NCI-H2107 treated with DMSO at 0.1 percent for 48 hours (cell line): ENCODE results near the gene PIWIL1.

Source experiments
- DNase-seq: peaks from one replicate; lab custom pipeline; 2025; ENCODE audit not compliant: unreplicated experiment; lab: John Stamatoyannopoulos, UW

PIWIL1 gene

DNA sequence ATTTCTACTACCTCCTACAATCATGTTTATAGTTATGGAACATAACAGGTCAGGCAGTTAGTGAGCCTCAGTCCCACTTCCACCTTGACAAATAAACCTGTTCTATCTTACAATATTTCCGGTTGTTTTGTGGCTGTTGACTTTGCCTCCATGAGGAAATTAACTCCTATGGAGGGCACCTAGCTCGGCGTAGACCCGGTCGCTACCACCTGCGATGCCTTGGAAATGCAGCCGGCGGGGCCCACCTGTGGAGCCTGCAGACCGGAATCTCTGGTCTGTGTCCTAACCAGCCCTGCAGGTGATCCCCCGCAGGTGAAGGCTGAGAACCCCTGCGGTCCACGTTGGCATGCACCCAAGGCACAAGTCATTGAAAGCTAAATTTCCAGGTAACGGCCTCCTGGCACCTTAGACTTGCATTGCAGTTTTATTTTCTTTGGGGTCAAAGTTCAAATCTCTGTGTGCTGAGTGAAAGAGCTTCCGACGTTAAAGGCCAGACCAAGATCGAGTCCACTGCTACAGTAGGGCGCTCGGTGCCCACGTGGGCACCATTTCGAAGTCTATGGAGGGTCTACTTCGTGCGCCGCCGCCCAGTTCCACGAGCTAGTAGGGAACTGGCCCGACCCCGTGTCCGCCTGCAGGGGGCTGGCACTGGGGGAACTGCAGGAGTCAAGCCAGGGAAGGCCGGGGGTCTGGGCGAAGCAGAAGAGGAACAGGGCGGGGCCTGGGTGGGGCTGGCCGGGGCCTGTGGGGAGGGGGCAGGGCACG is 782 bp upstream of the PIWIL1 start:
- peak; percentile 36 for DNase-seq

DNA sequence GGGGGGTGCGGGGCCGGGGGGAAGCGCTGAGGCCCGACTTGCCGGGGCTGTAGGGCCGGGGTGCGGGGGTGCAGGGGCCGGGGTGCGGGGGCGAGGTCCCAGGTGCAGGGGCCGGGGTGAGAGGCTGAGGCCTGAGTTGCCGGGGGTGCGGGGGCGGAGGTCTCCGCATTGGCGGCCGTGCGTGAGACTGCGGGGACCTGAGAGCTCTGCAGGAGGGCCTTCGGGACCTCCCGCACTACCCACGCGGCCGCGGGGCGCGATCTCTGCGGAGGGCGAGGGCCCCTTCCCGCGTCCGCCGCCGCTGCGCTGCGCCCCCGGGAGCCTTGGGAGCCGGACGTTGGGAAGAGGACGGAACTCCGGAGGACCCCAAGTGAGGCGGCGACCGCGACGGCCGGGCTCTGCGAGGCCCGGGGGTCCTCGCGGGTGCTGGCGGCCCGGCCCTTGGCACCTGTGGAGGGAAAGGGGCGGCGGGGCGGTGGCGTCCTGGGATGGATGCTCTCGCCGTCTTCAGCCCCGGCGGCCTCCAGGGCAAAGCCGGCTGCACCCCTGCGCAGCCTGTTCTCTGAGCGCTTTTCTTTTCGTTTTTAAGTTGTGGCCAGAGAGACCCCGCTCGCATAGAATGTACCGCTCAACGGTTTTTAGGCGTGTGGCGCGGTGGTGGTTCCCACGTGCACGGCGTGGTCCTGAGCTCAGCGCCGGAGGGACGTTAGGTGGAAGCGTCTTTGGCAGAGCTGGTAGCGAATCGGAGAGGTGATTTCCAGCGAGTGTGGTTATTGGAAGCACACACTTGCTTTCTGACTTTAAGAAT is 1.3 kb downstream of the PIWIL1 start:
- no peak for DNase-seq

DNA sequence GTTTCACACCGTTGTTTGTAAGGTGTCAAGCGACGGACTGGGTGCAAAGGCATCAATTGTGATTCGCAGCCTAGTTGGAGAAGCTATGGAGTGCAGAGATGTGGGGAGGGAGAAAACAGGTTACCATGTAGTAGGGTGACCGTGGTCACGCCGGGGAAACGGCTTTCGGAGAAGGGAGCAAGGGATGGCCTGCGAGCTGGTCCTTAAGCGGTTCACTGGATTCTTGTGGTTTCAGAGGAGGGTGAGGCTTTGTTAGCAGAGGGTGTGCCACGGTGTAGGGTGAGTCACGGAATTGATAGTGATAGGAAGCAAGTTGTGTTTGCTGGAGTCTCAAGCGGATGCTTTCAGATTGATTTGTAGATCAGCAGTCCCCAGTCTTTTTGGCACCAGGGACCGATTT is 2.3 kb downstream of the PIWIL1 start:
- DNase-seq, result peak; percentile 8

DNA sequence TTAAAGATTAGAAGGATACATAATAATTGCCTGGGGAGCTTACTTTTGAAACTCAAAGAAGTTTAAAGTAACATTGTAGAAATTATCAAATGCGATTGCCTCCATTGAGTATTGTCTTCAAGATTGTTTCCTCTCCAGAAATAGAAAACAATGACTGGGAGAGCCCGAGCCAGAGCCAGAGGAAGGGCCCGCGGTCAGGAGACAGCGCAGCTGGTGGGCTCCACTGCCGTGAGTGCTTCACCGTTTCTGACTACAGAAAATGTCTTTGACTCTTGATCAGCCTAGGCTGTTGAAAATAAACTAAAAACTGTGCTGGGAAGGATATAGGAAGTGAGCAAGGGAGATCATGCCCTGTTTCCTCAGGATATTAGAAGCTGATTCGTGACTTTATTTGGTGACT is 4.8 kb downstream of the PIWIL1 start:
- DNase-seq, result no peak

DNA sequence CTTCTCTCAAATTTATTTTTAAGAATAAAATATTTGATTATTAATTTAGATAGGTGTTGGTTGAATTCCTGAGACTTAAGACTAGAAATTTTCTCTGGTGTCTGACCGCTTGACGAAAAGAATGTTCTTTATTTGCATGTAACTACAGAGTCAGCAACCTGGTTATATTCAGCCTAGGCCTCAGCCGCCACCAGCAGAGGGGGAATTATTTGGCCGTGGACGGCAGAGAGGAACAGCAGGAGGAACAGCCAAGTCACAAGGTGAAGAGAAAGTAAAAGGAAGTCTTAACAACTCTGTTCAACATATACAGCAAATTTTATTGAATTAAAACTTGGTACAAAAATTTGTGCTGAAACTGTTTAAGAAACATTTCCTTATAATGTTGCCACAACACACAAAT is 5.2 kb downstream of the PIWIL1 start:
- DNase-seq, result no peak

DNA sequence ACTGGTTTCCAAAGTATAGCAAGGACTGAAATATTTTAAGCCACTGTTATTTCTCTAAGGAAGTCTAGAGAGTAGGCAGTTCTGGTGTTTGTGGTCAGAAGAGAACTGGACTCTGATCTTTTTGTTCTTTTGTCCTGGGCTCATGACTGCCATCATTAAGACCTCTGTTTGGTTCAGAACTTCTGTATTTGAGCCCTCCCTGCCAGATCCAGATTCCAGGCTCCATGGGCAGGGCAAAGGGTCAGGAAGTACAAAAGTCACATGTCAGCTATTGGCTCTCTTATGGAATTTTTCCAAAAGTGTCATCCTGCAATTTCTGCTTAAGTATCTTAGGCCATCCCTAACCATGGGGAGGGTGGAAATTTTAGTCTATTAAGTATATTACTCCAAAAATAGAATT is 6.8 kb downstream of the PIWIL1 start:
- no peak for DNase-seq

DNA sequence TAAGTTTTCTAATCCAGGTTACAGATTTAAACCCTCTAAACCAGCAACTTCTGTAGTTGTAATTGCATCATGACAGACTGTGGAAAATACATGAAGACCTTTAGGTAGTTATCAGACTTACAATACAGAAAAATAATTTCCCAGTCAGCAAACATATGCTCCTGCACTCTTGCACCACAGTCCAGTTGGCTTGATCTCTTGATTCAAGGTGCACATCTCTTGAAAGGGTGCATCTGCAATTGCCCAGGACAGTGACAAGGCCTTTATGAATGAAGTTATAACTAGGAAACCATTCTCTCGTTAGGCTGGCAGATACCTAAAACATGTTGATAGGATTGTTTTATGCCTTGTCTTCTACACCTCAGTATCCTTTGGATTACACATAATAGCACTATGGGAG is 7.6 kb downstream of the PIWIL1 start:
- DNase-seq, result no peak

DNA sequence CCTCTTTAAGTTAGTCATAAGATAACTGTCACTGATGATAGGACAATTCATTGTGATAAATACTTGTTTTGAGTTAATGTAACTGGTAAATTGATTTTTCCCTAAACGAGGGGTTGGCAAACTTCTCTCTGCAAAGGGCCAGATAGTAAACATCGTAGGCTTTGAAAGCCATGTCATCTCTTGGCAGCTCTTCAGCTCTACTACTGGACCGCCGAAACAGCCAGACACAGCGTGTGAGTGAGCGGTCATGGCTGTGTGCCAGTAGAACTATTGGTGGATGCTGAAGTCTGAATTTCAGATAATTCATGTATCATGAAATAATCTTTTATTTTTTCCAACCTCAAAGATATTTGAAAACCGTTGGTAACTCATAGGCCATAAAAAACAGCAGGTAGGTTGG is 9.9 kb downstream of the PIWIL1 start:
- DNase-seq, result no peak

DNA sequence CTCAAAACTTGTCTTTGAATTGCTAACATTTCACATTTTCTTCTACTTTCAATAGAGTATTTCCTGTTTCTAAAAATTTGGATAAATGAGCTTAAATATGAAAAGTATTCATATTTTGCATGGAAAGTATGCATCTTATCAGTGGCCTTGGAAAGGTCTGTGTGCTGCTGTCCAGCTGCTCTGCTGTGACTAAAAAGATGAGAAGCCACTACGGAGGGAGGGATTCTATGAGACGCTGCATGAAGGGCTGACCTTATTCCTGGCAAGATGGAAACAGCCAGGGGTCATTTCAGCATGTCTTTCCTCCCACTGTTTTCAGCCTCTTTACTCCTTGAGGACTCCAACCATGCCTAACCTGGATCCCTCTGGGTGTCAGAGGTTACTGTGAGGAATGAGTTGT is 13.0 kb downstream of the PIWIL1 start:
- no peak for DNase-seq

DNA sequence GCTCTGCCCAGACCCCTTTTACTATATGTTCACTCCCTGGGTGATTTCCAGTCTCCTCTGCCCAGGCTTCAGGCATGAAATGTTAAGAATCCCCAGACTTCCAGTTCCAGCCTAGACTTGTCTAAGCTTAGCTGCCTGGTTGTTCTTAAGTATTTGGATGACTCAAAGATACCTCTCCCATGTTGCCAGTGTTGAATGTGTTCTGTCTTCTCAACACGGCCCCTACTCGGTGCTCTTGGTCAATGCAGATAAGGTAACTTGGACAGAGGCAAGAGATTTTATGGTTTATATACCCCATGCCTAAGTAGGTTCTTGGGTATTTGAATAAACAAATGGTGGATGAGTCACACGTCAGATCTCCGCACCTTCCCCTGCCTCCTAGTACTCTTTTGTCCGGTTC is 13.6 kb downstream of the PIWIL1 start:
- DNase-seq, result no peak

DNA sequence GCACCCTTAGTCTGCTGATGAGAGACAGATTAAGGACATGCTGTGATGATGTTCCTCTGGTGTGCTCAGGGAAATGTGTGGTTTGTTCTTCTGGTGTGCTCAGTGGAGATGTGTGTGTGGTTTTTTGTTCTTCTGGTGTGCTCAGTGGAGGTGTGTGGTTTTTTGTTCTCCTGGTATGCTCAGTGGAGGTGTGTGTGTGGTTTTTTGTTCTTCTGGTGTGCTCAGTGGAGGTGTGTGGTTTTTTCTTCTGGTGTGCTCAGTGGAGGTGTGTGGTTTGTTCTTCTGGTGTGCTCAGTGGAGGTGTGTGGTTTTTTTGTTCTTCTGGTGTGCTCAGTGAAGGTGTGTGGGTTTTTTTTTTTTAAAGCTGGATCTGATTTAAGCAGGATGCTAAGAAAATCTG is 15.4 kb downstream of the PIWIL1 start:
- no peak for DNase-seq

DNA sequence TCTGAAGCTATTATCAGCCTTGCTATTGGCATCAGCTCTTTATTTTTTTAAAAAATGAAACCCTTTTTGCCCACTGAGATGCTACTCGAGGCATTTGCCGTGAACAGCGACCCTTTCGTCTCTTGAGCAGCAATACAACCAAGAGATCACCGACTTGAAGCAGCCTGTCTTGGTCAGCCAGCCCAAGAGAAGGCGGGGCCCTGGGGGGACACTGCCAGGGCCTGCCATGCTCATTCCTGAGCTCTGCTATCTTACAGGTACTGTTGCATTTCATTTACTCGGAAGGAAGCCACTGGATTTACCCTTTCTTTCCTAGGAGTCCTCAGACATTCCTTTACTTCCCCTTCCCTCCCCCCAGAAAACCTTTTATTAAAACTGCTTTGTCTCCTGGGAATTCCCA is 16.7 kb downstream of the PIWIL1 start:
- DNase-seq, result no peak

DNA sequence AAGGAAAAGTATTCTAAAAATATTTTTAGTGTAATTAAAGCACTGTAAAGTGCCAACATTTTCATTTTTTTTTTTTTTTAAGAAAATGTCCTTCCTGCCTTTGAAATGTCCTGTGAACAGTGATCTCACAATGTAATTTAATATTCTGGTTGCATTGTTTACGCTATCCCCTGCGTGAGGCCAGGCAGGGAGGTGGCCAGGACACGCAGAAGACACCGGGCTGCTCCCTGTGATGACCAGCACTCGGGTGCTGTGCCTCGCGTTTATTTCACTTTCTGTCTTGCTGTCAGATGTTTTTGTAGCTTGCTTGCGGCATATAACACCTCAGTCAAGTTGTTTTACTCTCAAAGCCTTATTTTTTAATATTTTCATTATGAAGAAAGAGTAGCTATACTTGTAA is 18.5 kb downstream of the PIWIL1 start:
- DNase-seq, result no peak

DNA sequence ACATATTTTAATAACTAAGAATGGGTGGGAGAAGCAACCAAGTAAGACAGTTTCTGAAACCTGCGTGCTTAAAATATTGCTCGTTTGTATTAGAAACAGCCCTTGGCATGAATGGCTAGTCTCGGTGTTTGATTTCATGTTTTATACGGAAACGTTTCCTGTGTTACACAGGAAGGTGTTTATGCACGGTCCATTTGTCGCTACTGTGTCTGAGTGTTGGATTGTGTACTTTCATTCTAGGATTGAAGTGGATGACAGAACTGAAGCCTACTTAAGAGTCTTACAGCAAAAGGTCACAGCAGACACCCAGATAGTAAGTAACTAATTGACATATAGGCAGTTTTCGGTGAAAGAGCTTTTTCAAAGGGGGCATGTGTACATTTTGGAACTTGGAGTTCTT is 19.6 kb downstream of the PIWIL1 start:
- peak; percentile 70 for DNase-seq

DNA sequence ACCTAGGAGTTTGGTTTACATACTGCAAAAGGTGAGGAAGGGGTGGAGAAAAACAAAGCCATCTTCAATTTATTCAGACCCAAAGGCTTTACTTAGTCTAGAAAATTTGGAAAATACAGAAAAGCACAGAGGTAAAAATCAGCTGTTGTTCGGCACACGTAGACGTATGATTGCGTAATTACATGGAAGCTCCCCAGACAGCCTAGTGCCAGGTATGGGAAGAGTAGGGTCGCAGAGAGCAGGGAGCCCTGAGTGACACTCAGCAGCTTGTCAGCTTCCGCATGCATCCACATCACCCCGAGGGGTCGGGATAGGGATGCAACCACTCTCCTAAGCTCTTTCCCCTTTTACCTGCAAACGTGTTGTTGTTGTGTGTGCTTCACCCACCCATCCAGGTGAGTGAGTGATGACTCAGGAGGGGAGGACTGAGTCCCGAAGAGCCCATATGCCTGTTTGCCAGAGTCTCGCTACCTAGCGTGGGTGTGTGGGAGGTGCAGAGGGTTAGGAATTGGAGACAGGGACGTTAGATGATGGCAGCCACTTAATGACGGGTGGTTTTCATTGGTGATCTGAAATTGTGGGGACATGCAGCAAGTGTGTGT is 20.1 kb downstream of the PIWIL1 start:
- no peak for DNase-seq

DNA sequence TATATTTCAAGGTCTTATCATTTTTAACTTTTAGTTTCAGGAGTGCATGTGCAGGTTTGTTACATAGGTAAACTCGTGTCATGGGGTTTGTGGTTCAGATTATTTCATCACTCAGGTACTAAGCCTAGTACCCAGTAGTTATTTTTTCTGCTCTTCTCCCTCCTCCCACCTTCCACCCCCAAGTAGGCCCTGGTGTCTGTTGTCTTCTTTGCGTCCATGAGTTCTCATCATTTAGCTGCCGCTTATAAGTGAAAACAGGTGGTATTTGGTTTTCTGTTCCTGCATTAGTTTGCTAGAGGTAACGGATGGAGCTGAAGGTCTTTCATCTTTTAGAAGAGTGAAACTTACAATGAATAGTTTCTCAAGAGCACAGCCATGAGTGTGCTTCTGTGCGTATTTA is 24.4 kb downstream of the PIWIL1 start:
- no peak for DNase-seq

DNA sequence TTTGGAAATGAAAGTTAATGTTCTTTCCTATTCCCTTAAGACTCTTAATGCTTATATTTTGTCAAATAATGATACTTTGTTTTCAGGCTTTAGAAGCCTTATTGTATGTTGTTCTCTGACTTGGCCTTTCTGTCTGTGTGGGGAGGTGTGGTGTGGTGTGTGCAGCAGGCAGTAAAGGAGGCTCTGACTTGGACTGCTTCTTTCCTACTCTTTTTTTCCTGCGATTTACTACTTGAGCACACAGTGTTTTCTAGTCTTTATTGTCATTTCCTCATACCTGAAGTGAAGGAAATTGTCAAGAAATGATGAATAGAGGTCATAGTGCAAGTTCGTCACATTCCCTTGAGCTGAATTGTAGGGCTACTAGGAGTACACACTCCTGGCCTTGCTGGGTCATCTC is 26.9 kb downstream of the PIWIL1 start:
- DNase-seq, result no peak

DNA sequence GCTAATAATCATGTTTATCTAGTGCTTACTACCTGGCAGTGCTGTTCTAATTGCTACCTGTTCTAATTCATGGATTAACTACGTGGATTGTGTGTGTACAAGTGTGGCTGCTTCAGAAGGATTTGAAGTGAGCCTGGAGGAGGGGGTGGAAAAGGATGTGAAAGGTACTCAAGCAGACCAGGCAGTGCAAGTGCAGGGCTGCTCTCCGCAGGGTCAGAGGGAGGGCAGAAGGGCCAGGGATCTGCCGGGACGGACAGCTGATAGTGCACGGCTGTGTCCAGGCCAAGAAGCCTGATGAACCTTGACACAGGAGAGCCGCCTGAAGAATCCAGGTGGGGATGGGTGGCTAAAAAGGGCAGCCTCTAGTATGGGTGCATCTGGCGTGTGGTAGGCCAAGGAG is 28.5 kb downstream of the PIWIL1 start:
- DNase-seq, result no peak

DNA sequence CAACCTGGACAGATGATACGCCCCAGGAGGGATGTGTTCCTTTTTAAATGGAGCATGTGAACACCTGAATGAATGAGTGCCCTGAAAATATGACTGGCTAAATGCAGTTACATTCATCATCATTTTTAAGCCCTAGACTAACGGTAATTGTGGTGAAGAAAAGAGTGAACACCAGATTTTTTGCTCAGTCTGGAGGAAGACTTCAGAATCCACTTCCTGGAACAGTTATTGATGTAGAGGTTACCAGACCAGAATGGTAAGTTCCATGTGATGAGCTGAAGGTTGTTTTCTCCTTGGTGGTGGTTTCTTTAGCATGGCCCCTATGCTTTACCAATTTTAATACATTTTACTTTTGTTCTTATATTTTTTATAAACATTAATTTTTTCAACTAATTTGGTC is 29.3 kb downstream of the PIWIL1 start:
- DNase-seq, result no peak

DNA sequence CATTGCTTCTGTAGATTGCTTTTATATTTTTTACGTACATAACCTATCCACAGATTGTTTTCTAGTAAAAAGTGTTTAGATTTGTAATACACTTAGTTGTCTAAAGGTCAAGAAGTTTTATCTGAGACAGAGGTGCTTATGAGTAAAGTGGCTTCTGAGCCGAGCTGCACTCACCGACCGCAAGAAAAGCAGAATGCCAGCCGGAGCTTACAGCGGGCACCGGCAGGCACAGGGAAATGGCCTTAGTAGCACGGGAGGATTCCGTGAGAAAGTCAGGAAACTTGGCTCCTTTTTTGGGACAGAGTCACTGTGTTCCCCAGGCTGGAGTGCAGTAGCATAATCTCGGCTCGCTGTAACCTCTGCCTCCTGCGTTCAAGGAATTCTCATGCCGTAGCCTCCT is 29.8 kb downstream of the PIWIL1 start:
- no peak for DNase-seq

DNA sequence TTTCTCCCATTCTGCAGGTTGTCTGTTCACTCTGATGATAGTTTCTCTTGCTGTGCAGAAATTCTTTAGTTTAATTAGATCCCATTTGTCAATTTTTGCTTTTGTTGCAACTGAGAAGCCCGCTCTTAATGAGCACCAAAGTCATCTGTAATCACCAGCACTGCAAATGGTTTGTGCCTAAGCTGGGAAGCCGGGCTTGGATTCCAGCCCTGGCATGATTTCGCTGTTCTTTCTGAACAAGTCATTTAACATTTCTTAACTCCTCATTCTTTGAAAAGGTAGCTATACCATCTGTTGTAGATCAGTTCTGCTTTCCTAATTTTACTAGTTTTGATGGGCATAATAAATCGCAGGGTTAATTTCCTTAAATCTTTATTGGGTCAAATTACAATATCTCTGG is 32.1 kb downstream of the PIWIL1 start:
- DNase-seq, result no peak

DNA sequence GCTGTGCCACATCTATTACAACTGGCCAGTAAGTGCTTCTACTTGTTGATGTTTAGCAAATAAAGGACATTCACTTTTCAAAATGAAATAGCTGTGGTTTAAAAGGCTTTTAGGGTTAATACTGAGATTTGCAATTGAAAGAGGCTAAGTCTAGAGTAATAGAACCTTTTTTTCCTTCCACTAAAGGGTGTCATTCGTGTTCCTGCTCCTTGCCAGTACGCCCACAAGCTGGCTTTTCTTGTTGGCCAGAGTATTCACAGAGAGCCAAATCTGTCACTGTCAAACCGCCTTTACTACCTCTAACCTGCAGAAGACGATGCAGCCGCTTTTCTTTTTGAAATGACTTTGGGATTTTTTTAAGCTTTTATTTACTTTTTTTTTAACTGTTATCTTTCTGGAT is 33.6 kb downstream of the PIWIL1 start:
- no peak for DNase-seq
